WTC11 (cell line): ENCODE measurements around the gene HOXB8.

Source experiments
- ATF2 ChIP-seq: sonication (generic); formaldehyde crosslinking; IDR thresholded peaks from 2 replicates; pipeline ENCODE4 v1.8.1; 2022; ENCODE audit warnings: low read depth, missing genetic modification reagents, borderline replicate concordance
- ATF6 ChIP-seq: sonication (generic); formaldehyde crosslinking; IDR thresholded peaks from 2 replicates; pipeline ENCODE4 v1.8.1; 2023; ENCODE audit warnings: mild to moderate bottlenecking, missing genetic modification reagents
- CTCF ChIP-seq: fragments of 200-600 bp; IDR thresholded peaks from 2 replicates; pipeline ENCODE4 v1.8.0; 2022; ENCODE audit warnings: antibody characterized with exemption
- E2F1 ChIP-seq: sonication (generic); formaldehyde crosslinking; IDR thresholded peaks from 2 replicates; pipeline ENCODE4 v1.8.0; 2022; ENCODE audit warnings: mild to moderate bottlenecking, missing genetic modification reagents
- E2F4 ChIP-seq: sonication (generic); formaldehyde crosslinking; IDR thresholded peaks from 2 replicates; pipeline ENCODE4 v1.8.1; 2022; ENCODE audit warnings: low read depth, mild to moderate bottlenecking, moderate library complexity, missing genetic modification reagents, borderline replicate concordance
- MXD4 ChIP-seq: fragments of 250-450 bp; sonication (Bioruptor Pico); IDR thresholded peaks from 2 replicates; pipeline ENCODE4 v1.8.0; 2021; ENCODE audit warnings: mild to moderate bottlenecking, moderate library complexity, borderline replicate concordance
- NFYB ChIP-seq: sonication (generic); formaldehyde crosslinking; conservative IDR thresholded peaks from 2 replicates; pipeline ENCODE4 v1.8.0; 2022; ENCODE audit warnings: low read depth, missing genetic modification reagents
- NR3C1 ChIP-seq: sonication (generic); formaldehyde crosslinking; conservative IDR thresholded peaks from 2 replicates; pipeline ENCODE4 v1.8.1; 2023; ENCODE audit warnings: low read depth, mild to moderate bottlenecking, missing genetic modification reagents
- SOX15 ChIP-seq: fragments of 250-450 bp; sonication (Bioruptor Pico); IDR thresholded peaks from 2 replicates; pipeline ENCODE4 v1.9.0; 2021; ENCODE audit warnings: mild to moderate bottlenecking
- ZNF232 ChIP-seq: sonication (generic); formaldehyde crosslinking; IDR thresholded peaks from 2 replicates; pipeline ENCODE4 v1.8.0; 2022; ENCODE audit warnings: mild to moderate bottlenecking, missing genetic modification reagents

- TF ChIP-seq CTCF (no peak), E2F1 (CRISPR knock-in tag) (no peak), NR3C1 (CRISPR knock-in tag) (no peak), ATF6 (CRISPR knock-in tag) (no peak), ZNF232 (no peak), ATF2 (CRISPR knock-in tag) (no peak), E2F4 (CRISPR knock-in tag) (no peak), MXD4 (CRISPR knock-in tag) (no peak), NFYB (no peak), SOX15 (CRISPR knock-in tag) (no peak)
Measured at GRCh38 chr17:48565022-48565554, 50.0 kb downstream of the HOXB8 start.
